HepG2 (cell line): ENCODE results near the gene BCO2. TPM values are rescaled to one million over a fixed set of nuclear protein-coding genes. Genes with fewer than 3 reads are reported as not detected.

Experiments used
- GLMP ChIP-seq: sonication (generic); formaldehyde crosslinking; IDR thresholded peaks from 2 replicates; pipeline ENCODE4 v1.9.0; 2021; ENCODE audit warnings: missing genetic modification reagents, mild to moderate bottlenecking, borderline replicate concordance
- HDAC2 ChIP-seq: sonication (generic); formaldehyde crosslinking; IDR thresholded peaks from 2 replicates; pipeline ENCODE4 v1.4.0; 2020; ENCODE audit warnings: missing genetic modification reagents
- HIC2 ChIP-seq: sonication (generic); formaldehyde crosslinking; IDR thresholded peaks from 2 replicates; pipeline ENCODE4 v1.9.0; 2022; ENCODE audit warnings: low read depth, missing genetic modification reagents
- SOX5 ChIP-seq: IDR thresholded peaks from 2 replicates; pipeline ENCODE4 v1.6.1; 2016; ENCODE audit warnings: borderline replicate concordance
- SOX6 ChIP-seq, 2 experiments: fragments of 450-650 bp in 1 of 2; sonication (generic) in 1 of 2; formaldehyde crosslinking in 1 of 2; IDR thresholded peaks; 2 replicates each; pipeline versions ENCODE4 v1.4.0 to v1.6.1; 2017 to 2020; ENCODE audit warnings: antibody characterized with exemption in 1 of 2, mild to moderate bottlenecking in 1 of 2, missing genetic modification reagents in 1 of 2
- ZBTB33 ChIP-seq: sonication (generic); formaldehyde crosslinking; IDR thresholded peaks from 2 replicates; pipeline ENCODE4 v1.4.0; 2020; ENCODE audit warnings: missing genetic modification reagents
- ZNF574 ChIP-seq: sonication (generic); formaldehyde crosslinking; IDR thresholded peaks from 2 replicates; pipeline ENCODE4 v1.4.0; 2020; ENCODE audit warnings: missing genetic modification reagents
- ZNF724P ChIP-seq: sonication (generic); formaldehyde crosslinking; IDR thresholded peaks from 2 replicates; pipeline ENCODE4 v1.8.0; 2022; ENCODE audit warnings: missing genetic modification reagents, borderline replicate concordance
- polyA plus RNA-seq, 8 experiments: library from polyadenylated mRNA; depleted of rRNA in 3 of 8; stranded (reverse) in 7 of 8; unstranded in 1 of 8; fragments of >200 nt; fragmentation: Illumina TruSeq in 4 of 8; extraction: Trizol in 4 of 8; gene quantifications; 2 replicates each; pipeline versions ENCODE4 v1.2.1 to v1.2.3, GENCODE V29; 2011 to 2016; ENCODE audit warnings: low read depth in 4 of 8, missing spikeins in 1 of 8, mixed read lengths in 1 of 8; ENCODE audit not compliant: insufficient read depth in 1 of 8
- total RNA-seq, 5 experiments: library from RNA; depleted of rRNA; stranded (reverse); fragments of >200 nt; fragmentation: Illumina TruSeq; extraction: Trizol; gene quantifications; 2 replicates each; pipeline ENCODE4 v1.2.3, GENCODE V29; 2016; ENCODE audit warnings: low read depth in 1 of 5

BCO2 gene
- total and polyA plus RNA-seq, 2 of the 13 experiments (the other 11 are each of a cell fraction or from before 2014, with no cell fraction given) = 0.38 to 0.58 TPM

GRCh38 chr11:112265659-112266409 is 90.5 kb downstream of the BCO2 start (continued):
- no peak for TF ChIP-seq ZNF574 (CRISPR knock-in tag)
- TF ChIP-seq HDAC2 (CRISPR knock-in tag) = no peak
- TF ChIP-seq GLMP (CRISPR knock-in tag) = no peak
- TF ChIP-seq SOX6 (IDR thresholded peaks at IDR 0.05) = no peak
- TF ChIP-seq SOX6 (CRISPR knock-in tag; IDR thresholded peaks at IDR 0.05) = no peak
- no peak for TF ChIP-seq SOX5 (CRISPR knock-in tag)
- TF ChIP-seq ZNF724P = no peak
- TF ChIP-seq HIC2 = no peak
- TF ChIP-seq ZBTB33 = no peak
